GM19324 (cell line): ENCODE measurements around the gene SPRYD3.
A peak's percentile ranks its signal among the peaks of the same experiment; 100 is the strongest.

Experiments
- ATAC-seq: cut with Tn5 transposase; IDR thresholded peaks from one replicate; pipeline ENCODE4 v1.9.1; 2021; ENCODE audit warnings: mild to moderate bottlenecking, moderate library complexity; ENCODE audit not compliant: unreplicated experiment, low FRiP score

The SPRYD3 gene

GRCh38 chr12:53053218-53054111 is 25.7 kb downstream of the SPRYD3 start:
- no peak for ATAC-seq

DNA sequence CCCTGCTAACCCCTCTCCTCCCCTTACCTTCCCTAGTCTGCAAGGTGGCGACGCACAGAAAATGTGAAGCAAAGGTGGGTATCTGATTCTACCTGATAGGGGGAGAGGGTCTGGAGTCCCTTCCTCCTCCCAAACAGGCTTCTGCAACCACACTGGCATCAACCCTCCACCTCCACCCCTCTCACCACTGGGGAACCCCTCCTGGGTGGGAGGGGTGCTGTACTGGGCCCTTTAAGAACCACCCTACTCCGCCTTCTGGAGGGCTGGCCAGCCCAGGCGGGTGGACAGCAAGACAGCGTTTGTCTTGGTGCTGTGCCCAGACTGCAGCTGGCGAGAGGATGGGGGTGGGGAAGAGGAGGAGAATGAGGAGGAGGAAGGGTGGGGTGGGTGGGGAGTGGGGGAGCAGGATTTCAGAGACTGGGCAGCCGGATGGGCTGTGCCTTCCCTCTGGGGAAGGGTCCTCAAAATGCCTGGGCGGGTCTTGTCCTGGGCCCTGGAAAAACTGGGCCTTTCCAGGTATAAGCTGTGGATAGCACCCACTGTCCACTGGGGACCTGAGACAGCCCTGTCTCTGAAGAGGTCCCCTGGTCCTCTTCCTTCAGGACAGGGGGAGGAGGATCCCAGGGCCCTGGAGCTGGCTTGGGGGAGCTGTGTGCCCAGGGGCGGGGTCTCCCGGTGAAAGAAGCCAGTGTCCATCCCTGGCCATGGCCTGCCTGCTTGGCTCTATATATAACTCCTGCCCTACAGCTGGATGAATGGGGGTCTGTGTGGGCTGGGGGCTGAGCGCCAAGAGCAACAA is 26.6 kb downstream of the SPRYD3 start:
- ATAC-seq = no peak

DNA sequence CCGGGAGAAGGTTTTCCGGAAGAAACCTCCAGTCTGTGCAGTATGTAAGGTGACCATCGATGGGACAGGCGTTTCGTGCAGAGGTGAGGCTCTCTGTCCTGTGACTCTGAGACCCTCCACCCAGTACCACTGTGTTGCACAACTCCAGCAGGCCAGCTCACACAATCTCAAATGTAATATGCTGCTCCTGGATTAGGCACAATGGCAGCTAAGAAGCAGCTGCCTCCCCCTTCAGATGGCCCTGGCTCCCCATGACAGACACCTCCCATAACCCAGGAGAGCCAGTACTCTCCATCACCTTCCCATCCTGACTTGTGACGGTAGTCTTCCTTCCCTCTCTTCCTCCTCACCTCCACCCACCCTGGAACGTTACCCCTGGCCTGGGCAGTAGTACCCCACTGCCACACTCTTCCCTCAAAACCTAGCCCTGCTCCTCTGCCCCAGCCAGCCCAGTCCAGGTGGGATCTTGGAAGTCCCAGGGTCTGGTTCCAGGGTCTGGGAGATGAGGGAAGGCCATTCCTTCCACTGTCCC is 27.2 kb downstream of the SPRYD3 start:
- no peak for ATAC-seq

DNA sequence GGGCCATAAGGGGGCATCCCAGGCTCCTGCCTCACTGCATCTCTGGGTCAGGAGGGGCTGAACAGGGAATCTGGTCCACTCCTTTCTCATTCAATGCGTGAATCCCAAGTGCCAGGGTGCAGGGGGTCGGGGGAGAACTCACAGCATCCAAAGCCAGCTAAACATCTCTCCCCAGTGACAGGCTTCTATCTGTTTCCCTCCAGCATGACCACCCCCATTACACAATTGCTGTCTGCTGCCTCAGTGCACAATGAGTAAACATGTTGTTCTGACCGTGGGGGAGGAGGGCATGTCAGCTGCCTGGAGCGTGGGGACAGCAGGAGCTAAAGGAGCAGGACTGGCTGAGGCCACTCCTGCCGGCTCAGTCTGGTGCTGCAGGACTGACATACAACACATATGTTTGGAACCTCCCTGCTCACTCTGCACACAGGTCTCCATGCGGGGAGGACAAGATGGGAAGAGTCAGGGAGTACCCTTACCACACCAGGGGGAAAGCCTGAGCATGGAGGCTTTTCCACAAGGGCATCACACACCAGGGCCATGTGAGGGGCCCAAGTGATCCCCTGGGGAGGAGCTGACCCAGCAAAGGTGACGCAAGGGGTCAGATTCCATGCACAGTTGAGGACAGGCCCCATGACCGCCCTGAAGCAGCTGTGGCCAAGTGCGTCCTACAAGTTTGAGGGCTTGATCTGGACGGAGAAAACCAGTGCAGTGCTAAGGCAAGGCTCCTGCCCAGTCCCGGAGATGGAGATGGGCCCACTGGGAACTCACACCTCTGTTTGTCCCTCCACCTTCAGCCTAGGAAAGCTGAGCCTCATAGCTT is 27.9 kb downstream of the SPRYD3 start:
- no peak for ATAC-seq

- ATAC-seq = no peak
Measured at GRCh38 chr12:53050426-53051057, 28.6 kb downstream of the SPRYD3 start.

GRCh38 chr12:53049571-53050318 is 29.4 kb downstream of the SPRYD3 start, which contains the start of gene TNS2:
Gene TNS2 (plus strand): TSS chr12:53050065. CDS start chr12:53050186, 121 bp downstream.
- no peak for ATAC-seq

GRCh38 chr12:53048780-53049401 is 30.3 kb downstream of the SPRYD3 start:
- ATAC-seq = no peak

GRCh38 chr12:53048033-53048779 is 31.0 kb downstream of the SPRYD3 start:
- no peak for ATAC-seq

GRCh38 chr12:53047221-53048032 is 31.8 kb downstream of the SPRYD3 start:
- ATAC-seq = peak; percentile 77

- peak; percentile 19 for ATAC-seq
Measured at GRCh38 chr12:53046655-53047220, 32.5 kb downstream of the SPRYD3 start.

DNA sequence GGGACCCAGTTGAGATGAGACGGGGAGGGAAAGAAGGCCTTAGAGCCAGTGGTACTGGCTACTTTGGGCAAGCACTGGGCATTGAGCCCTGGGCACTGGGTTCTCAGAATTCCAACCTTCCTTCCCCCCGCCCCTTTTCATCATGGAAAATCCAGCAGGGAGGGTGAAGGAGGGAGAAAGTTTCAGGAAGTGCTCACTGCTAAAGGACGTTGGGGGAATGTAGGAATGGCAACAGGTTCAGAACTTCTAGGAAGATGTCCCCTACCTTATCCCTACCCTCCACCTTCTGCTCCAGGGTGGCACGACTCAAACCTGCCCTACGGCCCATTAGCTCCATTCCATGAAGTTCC is 33.5 kb downstream of the SPRYD3 start:
- no peak for ATAC-seq

DNA sequence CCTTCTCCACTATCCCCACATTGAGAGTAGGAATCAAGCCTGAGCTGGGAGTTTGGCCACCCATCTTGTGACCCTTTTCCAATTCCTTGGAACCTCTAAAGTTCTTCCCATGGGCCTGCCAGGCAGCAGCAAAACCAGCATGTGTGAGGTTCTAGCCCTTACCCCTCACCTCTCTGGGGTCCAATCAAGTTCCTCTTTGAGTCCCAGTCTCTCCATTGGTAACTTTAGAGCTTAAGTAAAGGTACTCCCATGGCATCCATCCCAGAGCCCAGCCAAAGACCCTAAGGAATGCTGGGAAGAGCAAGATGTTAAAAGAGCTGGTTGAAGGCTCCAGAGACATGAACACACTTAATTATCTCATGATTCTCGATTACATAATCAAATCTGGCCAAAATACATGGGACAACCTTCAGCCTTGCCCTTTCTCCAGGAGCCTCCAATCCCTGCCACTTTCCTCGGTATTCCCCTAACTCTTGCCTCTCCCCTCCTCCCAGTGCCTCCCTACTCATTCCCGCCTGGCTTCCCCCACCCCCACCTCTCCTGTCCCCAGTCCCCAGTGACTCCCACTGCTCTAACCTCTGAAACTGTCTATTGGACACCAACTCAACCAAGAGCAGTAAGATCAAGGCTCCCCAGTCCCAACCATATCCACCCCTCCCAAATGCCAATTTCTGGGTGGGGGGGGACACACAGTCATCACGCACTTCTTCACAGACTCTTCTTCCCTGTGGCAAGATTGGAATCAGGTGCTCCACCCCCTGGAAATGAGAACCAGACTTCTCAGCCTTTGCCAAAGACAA is 34.1 kb downstream of the SPRYD3 start:
- ATAC-seq = no peak

- no peak for ATAC-seq
Measured at GRCh38 chr12:53044052-53044581, 35.1 kb downstream of the SPRYD3 start.

DNA sequence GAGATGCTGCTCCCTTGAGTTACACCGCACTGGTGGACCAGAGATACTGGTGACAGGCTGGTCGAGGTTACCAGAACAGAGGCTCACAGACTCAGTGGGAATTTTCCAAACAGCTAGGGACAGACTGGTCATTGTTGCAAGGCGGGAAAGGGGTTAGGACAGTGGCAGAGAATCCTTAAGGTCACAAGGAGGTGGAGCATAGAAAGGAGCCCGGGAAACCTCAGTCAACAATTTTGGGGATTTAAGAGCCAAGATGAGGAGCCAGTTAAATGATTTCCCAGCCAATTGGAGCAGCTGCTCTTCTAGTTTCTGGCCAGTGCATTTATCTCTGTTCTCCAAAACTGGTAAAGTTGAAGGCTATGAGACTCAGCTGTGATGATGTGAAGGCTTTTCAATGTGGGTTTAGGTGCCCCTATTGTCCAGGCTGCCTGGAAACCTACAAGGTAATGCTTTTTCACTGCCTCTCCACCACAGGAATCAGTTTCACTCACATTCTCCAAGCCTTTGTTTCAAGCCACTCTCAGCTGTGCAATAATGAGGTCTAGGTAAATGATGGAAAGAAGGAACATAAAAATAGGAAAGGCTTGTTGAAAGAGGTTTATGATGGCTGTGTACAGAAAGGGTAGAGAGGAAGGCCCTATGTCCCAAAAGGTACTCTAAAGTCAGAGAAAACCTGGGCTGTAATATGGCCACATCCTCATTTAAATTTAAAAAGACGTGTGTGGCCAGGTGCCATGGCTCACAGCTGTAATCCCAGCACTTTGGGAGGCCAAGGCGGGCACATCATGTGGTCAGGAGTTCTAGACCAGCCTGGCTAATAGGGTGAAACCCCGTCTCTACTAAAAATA is 36.4 kb downstream of the SPRYD3 start:
- ATAC-seq = no peak

DNA sequence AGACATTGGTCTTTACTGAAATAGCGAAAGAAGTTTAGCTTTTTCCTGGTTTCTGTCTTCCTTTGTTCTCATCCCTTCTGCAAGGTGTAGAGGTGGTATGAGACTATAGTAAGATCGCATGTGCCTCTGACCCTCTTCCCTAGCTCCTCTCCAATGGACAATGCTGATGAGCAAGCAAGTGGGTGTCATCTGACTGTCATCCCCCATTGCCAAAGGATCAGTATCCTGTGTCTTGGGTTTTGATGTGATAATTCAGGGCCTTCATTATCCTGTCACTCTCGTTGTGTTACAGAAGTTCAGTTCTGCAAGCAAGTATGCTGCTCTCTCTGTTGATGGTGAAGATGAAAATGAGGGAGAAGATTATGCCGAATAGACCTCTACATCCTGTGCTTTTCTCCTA is 39.3 kb downstream of the SPRYD3 start:
- ATAC-seq = no peak
